ENCODE results near the gene CFAP141. TPM values are rescaled to one million over a fixed set of nuclear protein-coding genes. Genes with fewer than 3 reads are reported as not detected.

The CFAP141 gene
- total RNA-seq (2022) (not detected in 2 replicates), Bru-seq, nascent RNA (percentile 53 among the genes with signal in this experiment), BruChase-seq, experiment 1, labeled RNA remaining after a 6-hour chase (percentile 43 among the genes with signal in this experiment), BruChase-seq, experiment 2, labeled RNA remaining after a 2-hour chase (percentile 36 among the genes with signal in this experiment)
- long read RNA-seq = 0 reads

DNA sequence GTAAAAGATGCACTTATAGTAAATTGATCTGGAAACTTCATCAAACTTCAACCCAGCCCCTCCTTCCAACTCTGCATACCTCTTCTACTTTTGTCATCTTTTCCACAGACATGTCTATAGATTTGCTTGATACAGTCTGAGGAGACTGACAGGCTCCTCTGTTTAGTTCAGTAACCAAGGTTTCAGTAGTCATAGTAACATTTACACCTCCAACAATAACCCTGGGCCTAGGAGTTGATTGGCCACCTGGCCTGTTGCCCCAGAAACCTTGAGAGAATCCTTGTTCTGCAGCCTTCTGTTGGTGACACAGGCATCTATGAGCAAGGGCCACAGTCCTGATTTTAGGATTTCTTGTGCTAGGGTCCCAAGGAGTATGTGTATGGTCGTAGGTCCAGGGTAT, at the start of gene CFAP141:
Gene CFAP141, minus strand, starts transcription at position 138 of the 400 bp plus-strand sequence. Its CDS starts 26 bp downstream, at position 112.
- intact Hi-C loops (cut with micrococcal nuclease) = no loop called here
- CTCF ChIA-PET = no interaction called here
- Mint-ChIP-seq H3K27ac (ENCODE audit: low read depth, unreplicated experiment) (peak within 1 kb of the TSS; percentile 8), H3K4me3 (ENCODE audit: unreplicated experiment) (no peak within 1 kb of the TSS), H3K36me3 (ENCODE audit: insufficient read depth, unreplicated experiment) (peaks cover 62% of the 10 kb centered on the region), H3K27me3 (ENCODE audit: insufficient read depth, unreplicated experiment) (no peaks in the 10 kb centered on the region), H3K9me3 (ENCODE audit: unreplicated experiment) (no peaks in the 10 kb centered on the region), H3K4me1 (ENCODE audit: insufficient read depth, unreplicated experiment) (no peaks in the 10 kb centered on the region)
- no peak for TF ChIP-seq CTCF (IDR thresholded peaks at IDR 0.05; ENCODE audit: unreplicated experiment)
- POLR2A ChIA-PET = interaction anchor here (5.1 to 10.3 kb wide), 2 partner anchors 12 to 13 kb away, joined by 43 to 167 read pairs; partner anchors contain the start of gene UBAP2L
- no peak for DNase-seq (ENCODE audit: unreplicated experiment)
- BruUV-seq (replicated peaks) = no TSS peak

GRCh38 chr1:154253671-154254070, 47.5 kb upstream of the CFAP141 start:
- peaks cover 100% of the 10 kb centered on the region for H3K36me3 Mint-ChIP-seq (ENCODE audit: insufficient read depth, unreplicated experiment)
- ChIA-PET CTCF (interaction anchor here (0.7 kb wide), 1 partner anchor 286 kb away, joined by 3 read pairs; no protein-coding TSS in a partner anchor), POLR2A (no interaction called here)
- BruUV-seq (replicated peaks) = no TSS peak
- intact Hi-C loops (cut with micrococcal nuclease) = no loop called here
- TF ChIP-seq CTCF (IDR thresholded peaks at IDR 0.05; ENCODE audit: unreplicated experiment) = no peak
- no peaks in the 10 kb centered on the region for H3K9me3 Mint-ChIP-seq (ENCODE audit: unreplicated experiment)
- H3K27me3 Mint-ChIP-seq (ENCODE audit: insufficient read depth, unreplicated experiment) = no peaks in the 10 kb centered on the region
- peak overlapping the region; percentile 31 for H3K27ac Mint-ChIP-seq (ENCODE audit: low read depth, unreplicated experiment)
- no peak overlapping the region for H3K4me3 Mint-ChIP-seq (ENCODE audit: unreplicated experiment)
- DNase-seq (ENCODE audit: unreplicated experiment) = no peak
- H3K4me1 Mint-ChIP-seq (ENCODE audit: insufficient read depth, unreplicated experiment) = no peaks in the 10 kb centered on the region

DNA sequence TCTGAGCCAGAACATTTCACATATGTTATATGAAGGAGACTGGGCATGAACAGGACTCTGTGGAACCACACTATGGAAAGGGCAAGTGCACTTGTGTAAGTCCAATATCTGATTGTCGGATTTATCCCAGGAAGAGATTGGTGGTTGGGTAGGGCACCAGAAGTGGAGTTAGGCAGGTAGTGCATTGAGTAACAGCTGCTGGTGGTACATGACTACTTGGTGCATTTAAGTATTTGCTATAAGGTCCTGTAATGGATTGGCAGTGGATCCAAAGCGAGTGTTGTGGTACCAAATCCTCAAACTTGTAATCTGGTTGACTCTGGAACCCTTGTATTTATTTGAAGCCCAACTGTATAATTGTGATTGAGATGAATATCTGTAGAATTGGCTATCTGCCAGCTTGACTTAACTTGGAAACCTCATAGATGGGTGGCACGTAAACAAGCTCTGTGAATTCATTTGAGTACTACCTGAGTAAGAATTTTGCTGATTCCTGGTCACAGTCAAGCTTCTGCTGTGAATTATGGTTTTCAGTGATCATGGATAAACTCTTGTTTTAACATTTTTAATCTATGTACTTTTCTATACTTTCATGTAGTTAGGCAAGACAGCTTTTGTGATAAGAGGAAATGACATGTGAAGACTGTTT, 35.7 kb upstream of the CFAP141 start:
- intact Hi-C loops (cut with micrococcal nuclease) = no loop called here
- peaks cover 18% of the 10 kb centered on the region for H3K4me1 Mint-ChIP-seq (ENCODE audit: insufficient read depth, unreplicated experiment)
- ChIA-PET CTCF (interaction anchor here (0.7 to 1.0 kb wide), 2 partner anchors 9 to 29 kb away, joined by 3 read pairs; no protein-coding TSS in a partner anchor), POLR2A (interaction anchor here (0.5 to 1.3 kb wide), 6 partner anchors 11 to 275 kb away, joined by 3 to 6 read pairs (median 3); partner anchors contain the start of gene UBAP2L)
- peak overlapping the region; percentile 79 for H3K27ac Mint-ChIP-seq (ENCODE audit: low read depth, unreplicated experiment)
- DNase-seq (ENCODE audit: unreplicated experiment) = no peak
- no TSS peak for BruUV-seq (replicated peaks)
- no peak overlapping the region for H3K4me3 Mint-ChIP-seq (ENCODE audit: unreplicated experiment)
- H3K27me3 Mint-ChIP-seq (ENCODE audit: insufficient read depth, unreplicated experiment) = no peaks in the 10 kb centered on the region
- peaks cover 100% of the 10 kb centered on the region for H3K36me3 Mint-ChIP-seq (ENCODE audit: insufficient read depth, unreplicated experiment)
- TF ChIP-seq CTCF (IDR thresholded peaks at IDR 0.05; ENCODE audit: unreplicated experiment) = no peak
- no peaks in the 10 kb centered on the region for H3K9me3 Mint-ChIP-seq (ENCODE audit: unreplicated experiment)

DNA sequence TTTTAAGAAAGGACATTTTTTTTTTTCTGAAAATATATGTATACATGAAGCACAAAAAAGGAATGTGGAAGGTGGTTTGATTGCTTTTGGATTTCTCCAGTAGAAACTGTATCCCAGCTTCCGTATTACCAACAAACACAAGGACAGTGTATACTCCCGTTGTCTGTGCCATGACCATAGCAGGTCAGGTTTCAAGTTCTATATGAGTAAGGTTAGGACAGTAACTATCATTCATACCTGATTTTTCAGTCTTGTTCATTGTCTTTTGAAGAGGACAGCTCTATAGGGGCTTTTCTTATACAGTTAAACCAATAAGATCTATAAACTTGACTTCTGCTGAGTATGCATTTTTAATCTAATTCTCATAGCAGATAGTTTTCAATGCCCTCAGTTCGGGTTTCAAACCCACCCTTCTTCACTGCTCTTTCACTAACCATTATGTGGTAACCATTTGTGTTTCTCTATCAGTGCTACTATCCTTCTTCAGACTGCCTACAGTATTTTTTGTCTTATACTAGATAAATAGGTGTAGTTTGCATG, 34.2 kb upstream of the CFAP141 start:
- Mint-ChIP-seq H3K36me3 (ENCODE audit: insufficient read depth, unreplicated experiment) (peaks cover 100% of the 10 kb centered on the region), H3K4me1 (ENCODE audit: insufficient read depth, unreplicated experiment) (peaks cover 18% of the 10 kb centered on the region), H3K27me3 (ENCODE audit: insufficient read depth, unreplicated experiment) (no peaks in the 10 kb centered on the region), H3K9me3 (ENCODE audit: unreplicated experiment) (no peaks in the 10 kb centered on the region), H3K27ac (ENCODE audit: low read depth, unreplicated experiment) (peak overlapping the region; percentile 79), H3K4me3 (ENCODE audit: unreplicated experiment) (no peak overlapping the region)
- intact Hi-C loops (cut with micrococcal nuclease) = no loop called here
- ChIA-PET POLR2A (interaction anchor here (0.5 to 1.8 kb wide), 5 partner anchors 19 to 264 kb away, joined by 3 to 12 read pairs (median 3); partner anchors contain the start of gene UBAP2L), CTCF (interaction anchor here (0.5 to 0.6 kb wide), 2 partner anchors 35 to 165 kb away, joined by 3 read pairs; no protein-coding TSS in a partner anchor)
- no peak for TF ChIP-seq CTCF (IDR thresholded peaks at IDR 0.05; ENCODE audit: unreplicated experiment)
- DNase-seq (ENCODE audit: unreplicated experiment) = no peak
- no TSS peak for BruUV-seq (replicated peaks)
